NCI-H345 (cell line): Measurements from ENCODE around the gene GSTO2.

Experiments
- DNase-seq: peaks from one replicate; lab custom pipeline; 2025; lab: John Stamatoyannopoulos, UW

The GSTO2 gene

DNA sequence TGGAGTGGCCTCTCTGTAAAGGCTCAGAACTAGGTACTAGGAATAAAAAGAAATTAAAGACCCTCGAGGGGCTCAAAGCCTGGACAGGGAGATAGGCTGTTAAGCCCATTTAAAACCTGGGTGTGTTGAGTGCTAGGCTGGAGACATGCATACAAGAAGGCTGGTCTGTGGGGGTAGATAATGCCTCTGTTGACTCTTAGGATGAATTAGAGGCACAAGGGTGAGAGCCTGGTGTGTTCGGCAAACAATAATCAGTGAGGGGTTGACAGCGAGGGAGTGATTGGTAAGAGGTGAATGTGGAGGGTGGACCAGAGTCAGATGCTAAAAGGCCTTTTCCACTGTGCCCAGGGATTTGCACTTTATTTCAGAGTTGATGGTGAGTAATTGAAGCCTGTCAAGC is 12.7 kb downstream of the GSTO2 start:
- peak; percentile 74 for DNase-seq

- no peak for DNase-seq
Observed at GRCh38 chr10:104284846-104285245, 15.9 kb downstream of the GSTO2 start.

DNA sequence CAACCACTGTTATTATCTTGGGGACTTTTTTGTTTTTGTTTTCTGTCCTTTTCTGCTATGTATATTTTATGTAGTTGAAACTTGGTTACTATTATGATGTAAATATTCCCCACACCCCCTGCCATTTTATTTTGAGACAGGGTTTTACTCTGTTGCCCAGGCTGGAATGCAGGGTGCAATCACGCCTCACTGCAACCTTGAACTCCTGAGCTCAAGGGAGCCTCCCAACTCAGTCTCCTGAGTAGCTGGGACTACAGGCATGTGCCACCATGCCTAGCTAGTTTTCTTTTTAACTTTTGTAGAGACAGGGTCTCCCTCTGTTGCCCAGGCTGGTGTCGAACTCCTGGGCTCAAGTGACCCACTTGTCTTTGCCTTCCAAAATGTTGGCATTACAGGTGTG is 18.0 kb downstream of the GSTO2 start:
- no peak for DNase-seq

DNA sequence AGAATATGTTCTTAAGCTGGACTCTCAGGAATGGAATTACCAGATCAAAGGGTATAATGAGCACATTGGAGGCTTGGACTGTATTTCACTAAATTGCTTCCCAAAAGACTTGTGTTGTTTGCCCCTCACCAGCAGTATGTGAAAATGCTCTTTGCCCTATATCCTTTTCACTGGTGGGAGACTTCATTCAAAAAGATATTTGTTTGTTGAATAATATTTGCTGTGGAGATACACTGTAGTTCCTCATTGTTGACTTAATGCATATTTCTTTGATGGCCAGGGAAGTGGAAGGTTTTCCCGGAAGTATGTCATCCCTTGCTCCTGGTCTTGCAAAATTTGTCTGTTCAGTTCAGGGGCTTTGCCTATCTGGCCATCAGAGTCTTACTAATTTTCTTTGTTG is 19.4 kb downstream of the GSTO2 start:
- no peak for DNase-seq

DNA sequence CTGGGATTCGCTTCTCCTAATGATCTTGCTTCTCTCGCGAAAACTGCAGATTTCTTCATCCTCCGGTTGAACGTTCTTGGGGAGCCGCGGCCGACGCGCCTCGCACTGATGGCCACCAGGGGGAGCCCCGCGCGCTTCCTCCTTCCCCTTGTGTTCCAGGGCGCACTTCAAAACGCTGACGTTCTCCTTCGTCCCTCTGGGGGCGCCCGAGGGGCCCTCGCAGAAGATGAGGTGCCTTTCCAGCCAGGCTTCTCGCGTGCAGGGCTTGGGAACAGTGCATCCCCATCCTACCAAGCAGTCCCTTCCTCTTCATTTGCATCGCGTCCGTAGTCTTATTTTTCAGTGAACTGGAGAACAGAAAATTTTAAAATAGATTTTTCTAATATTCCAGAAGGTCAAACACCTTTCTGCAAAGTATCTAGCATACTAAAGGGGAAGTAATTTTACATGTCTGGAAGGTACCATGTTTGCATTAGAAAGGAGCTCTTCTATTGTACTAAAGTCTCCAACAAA is 22.5 kb downstream of the GSTO2 start:
- DNase-seq = peak; percentile 85

GRCh38 chr10:104293011-104293410 is 24.0 kb downstream of the GSTO2 start:
- no peak for DNase-seq

- no peak for DNase-seq
Observed at GRCh38 chr10:104293781-104294321, 24.9 kb downstream of the GSTO2 start.

DNA sequence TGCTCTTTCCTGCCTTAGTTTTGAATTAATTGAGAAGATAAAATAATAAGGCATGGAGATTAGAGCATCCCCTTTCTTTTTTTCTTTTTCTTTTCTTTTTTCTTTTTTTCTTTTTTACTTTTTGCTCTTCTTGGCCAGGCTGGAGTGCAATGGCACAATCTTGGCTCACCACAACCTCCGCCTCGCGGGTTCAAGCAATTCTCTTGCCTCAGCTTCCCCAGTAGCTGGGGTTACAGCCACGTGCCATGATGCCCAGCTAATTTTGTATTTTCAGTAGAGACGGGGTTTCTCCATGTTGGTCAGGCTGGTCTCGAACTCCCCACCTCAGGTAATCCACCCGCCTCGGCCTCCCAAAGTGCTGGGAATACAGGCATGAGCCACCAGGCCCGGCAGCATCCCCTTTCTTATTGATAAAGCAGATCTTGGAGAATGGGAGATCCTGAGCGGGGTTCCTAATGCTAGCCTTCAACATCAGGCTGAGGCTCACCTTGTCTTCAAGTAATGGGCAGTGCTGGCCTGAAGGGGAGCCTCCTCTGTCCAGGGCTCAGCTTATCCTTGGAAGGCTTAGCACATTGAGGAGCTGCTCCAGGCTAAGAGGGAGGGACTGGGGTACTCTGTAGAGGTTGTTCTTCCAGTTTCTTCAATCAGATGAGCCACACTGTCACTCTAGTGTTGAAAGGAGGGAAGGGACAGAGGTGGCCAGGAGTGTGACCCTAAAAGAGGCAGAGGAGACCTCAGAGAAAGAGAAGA is 27.9 kb downstream of the GSTO2 start:
- no peak for DNase-seq

GRCh38 chr10:104297697-104298660 is 29.0 kb downstream of the GSTO2 start:
- no peak for DNase-seq

GRCh38 chr10:104299031-104299904 is 30.3 kb downstream of the GSTO2 start:
- DNase-seq = no peak

GRCh38 chr10:104300002-104300735 is 31.2 kb downstream of the GSTO2 start:
- DNase-seq = no peak

- peak; percentile 56 for DNase-seq
Observed at GRCh38 chr10:104300736-104301292, 31.8 kb downstream of the GSTO2 start.

GRCh38 chr10:104301907-104302690 is 33.1 kb downstream of the GSTO2 start:
- DNase-seq = no peak

DNA sequence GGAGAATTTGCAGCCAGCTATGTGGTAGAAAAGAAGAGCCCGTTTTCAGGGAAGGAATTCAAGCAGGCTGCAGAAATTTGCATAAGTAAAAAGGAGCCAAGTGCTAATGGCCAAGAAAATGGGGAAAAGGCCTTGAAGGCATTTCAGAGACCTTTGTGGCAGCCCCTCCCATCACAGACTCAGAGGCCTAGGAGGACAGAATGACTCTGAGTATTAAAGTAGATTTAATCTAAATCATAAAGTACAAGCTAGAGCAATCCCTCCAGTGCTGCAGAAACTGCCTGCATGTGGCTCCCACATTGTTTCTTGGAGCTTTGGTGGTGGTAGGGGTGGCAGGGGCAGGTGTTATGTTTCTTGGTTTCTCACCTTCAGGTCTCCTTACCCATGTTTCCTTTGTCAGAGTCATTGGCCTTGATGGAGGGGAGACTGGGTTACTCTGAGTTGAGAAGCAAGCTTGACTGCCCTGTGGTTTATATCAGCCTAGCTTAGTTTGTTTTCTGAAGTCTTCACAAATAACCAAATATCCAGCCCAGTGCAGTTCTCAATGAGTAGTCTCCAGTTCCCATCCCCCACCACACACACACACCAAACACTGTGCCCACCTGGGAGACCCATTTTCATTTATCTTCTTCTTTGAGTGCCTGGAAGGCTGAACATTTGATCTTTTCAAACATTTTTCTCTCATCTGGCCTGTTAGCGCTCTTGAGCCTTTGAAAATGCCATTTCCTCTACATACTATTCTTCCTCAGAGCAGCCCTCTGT is 34.8 kb downstream of the GSTO2 start:
- no peak for DNase-seq

DNA sequence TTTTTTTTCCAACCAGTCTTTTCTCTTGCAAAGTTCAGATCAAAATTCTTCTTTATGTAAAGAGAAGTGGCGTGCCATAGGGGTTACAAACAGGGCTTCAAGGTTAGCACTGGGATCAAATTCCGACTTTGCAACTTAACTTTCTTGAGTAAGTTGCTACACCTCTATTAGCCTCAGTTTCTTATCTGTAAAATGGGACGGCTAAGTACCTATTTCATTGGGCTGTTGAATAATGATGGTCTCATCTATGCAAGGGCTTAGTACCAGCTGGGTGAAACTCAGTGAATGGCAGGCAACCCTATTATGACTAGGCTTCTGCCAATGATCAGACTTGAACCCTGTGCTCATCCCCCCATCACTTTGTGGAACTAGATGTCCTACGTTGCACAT is 35.4 kb downstream of the GSTO2 start:
- no peak for DNase-seq

GRCh38 chr10:104304927-104305326 is 35.9 kb downstream of the GSTO2 start:
- DNase-seq = no peak

GRCh38 chr10:104306897-104307296 is 37.9 kb downstream of the GSTO2 start:
- DNase-seq = no peak

GRCh38 chr10:104307576-104308438 is 38.8 kb downstream of the GSTO2 start:
- DNase-seq = no peak
